Diencephalon (tissue), 1 donor: ENCODE data around the gene MOCS2. TPM values are rescaled to one million over a fixed set of nuclear protein-coding genes. Genes with fewer than 3 reads are reported as not detected.

ENCODE experiments used
- total RNA-seq: library from RNA; depleted of rRNA; stranded (reverse); fragments of >200 nt; gene quantifications from one replicate; pipeline ENCODE4 v1.2.3, GENCODE V29; 2014

The MOCS2 gene, protein sequence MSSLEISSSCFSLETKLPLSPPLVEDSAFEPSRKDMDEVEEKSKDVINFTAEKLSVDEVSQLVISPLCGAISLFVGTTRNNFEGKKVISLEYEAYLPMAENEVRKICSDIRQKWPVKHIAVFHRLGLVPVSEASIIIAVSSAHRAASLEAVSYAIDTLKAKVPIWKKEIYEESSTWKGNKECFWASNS
- total RNA-seq, result 55.4 TPM

DNA sequence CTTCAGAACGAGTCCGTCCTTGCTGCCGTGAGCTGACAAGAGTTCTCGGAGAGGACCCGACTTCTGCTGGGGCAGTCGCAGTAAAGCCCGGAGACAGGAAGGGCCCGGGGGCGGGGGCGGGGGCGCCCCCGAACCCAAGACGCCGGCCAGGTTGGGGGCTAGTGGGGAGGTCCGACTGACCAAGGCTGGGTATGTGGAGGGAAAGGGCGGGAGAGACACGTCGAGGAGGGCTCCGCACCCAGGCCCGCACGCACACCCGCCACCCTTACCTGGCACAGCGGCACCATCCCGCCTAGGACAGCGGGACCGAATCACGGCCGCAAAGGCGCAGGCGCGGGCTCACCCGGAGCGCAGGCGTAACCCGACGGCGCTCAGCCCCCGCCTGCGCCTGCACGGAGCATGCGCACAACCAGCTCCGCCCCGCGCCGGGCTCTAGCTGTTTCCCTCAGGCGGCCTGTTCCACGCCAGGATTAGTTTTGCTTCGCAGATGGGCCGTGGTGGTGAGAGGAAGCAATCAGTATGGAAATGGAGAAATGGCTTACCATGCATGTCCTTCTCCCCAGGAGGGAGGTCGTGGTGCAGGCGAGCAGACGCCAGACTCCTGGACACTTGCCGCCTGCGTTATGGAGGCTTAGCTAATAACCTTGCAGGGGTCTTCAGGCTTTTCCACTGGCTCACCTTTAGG lies at the start of gene MOCS2:
Gene MOCS2 (minus strand): TSS at position 315 of the 685 bp plus-strand sequence. CDS start 2,583 bp downstream, outside the sequence.

Other genes with a start within 250 kb of the MOCS2 start
- gene ITGA2, start 120.4 kb downstream of the MOCS2 start, total RNA-seq, result 4.4 TPM